ENCODE data around the gene TRIM41. TPM values are rescaled to one million over a fixed set of nuclear protein-coding genes. Genes with fewer than 3 reads are reported as not detected.
A peak's percentile ranks its signal among the peaks of the same experiment; 100 is the strongest.

Gene TRIM41
- total and polyA plus RNA-seq, 3 experiments from 2014 or later = 2.2 to 42.7 (median 35.2) TPM

DNA sequence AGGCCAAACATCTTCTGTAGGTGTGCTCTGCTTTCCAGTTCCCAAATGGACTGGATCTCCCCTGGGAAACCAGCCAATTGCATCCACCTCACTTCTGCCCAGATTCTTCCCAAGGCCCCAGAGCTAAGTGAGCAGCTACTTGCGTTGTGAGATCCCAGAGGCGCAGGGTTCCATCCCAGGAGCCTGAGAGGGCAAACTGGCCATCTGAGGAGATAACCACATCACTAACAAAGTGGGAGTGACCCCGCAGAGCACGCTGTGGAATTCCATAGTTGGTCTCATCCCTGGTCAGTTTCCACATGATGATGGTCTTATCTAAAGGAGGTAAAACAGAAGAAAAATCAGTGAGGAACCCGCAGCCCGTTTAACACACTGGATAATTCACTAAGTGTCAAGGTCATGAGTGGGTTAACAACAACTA is 19.0 kb downstream of the TRIM41 start:
- Mint-ChIP-seq H3K4me3 (peak overlapping the region; percentile 94 to 99 (median 97)), H3K27ac (peak overlapping the region; percentile 95 to 99 (median 98)), H3K36me3 (peaks cover 19 to 73% (median 25%) of the 10 kb centered on the region in 3 donors), H3K4me1 (peaks cover 62 to 70% (median 64%) of the 10 kb centered on the region in 3 donors), H3K27me3 (peaks cover 0 to 3% of the 10 kb centered on the region in 2 donors), H3K9me3 (no peaks in the 10 kb centered on the region)
- ChIA-PET CTCF (interaction anchor here (1.0 to 1.8 kb wide), 3 partner anchors 15 to 20 kb away, joined by 3 to 5 read pairs (median 4); partner anchors contain the start of gene TRIM52), POLR2A (interaction anchor here (4.3 to 8.9 kb wide), 3 partner anchors 19 to 53 kb away, joined by 30 to 94 read pairs (median 70); partner anchors contain the start of genes TRIM41 and TRIM52)
- H3K9me3 ChIP-seq (ENCODE audit: low read length) = no peaks in the 10 kb centered on the region
- peak overlapping the region; percentile 95 for H3K4me3 ChIP-seq (ENCODE audit: low read length)
- H3K27me3 ChIP-seq (ENCODE audit: insufficient read depth, low read length, poor library complexity, severe bottlenecking) = no peaks in the 10 kb centered on the region
- DNase-seq = no peak
- peak overlapping the region; percentile 96 for H3K27ac ChIP-seq (ENCODE audit: low read depth, low read length)
- peaks cover 53% of the 10 kb centered on the region for H3K4me1 ChIP-seq (ENCODE audit: insufficient read depth, low read length)
- H3K36me3 ChIP-seq (ENCODE audit: insufficient read depth, low read length) = peaks cover 45% of the 10 kb centered on the region

DNA sequence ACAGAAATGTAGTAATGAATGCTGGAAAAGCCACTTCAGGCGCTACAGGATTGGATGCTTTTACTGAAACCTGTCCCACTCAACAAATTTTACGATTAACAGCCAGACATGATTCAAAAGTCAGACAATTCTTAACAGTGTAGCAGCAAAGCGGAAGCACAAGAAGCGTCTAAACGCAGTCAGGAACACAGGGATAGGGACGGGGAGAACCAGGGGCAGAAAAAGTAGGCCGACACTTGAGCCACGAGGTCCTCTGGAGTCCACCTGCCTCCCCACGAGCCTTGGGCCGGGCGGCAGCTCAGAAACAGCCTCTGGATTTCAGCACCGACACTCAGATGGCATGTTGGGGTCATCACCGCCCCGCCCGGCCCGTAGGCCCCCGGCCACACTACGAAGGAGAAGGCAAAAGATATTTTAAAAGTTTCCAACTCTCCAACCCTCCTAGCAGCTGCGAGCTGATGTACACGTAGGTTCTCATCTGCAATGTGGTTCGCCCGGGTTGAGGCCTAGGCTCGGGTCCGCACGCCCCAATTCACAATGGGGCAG is 20.0 kb downstream of the TRIM41 start:
- peaks cover 14 to 64% (median 21%) of the 10 kb centered on the region in 3 donors for H3K36me3 Mint-ChIP-seq
- H3K4me3 Mint-ChIP-seq = peak overlapping the region; percentile 94 to 99 (median 97)
- CTCF ChIA-PET = interaction anchor here (1.1 kb wide), 2 partner anchors 9 to 55 kb away, joined by 3 read pairs; no protein-coding TSS in a partner anchor

DNA sequence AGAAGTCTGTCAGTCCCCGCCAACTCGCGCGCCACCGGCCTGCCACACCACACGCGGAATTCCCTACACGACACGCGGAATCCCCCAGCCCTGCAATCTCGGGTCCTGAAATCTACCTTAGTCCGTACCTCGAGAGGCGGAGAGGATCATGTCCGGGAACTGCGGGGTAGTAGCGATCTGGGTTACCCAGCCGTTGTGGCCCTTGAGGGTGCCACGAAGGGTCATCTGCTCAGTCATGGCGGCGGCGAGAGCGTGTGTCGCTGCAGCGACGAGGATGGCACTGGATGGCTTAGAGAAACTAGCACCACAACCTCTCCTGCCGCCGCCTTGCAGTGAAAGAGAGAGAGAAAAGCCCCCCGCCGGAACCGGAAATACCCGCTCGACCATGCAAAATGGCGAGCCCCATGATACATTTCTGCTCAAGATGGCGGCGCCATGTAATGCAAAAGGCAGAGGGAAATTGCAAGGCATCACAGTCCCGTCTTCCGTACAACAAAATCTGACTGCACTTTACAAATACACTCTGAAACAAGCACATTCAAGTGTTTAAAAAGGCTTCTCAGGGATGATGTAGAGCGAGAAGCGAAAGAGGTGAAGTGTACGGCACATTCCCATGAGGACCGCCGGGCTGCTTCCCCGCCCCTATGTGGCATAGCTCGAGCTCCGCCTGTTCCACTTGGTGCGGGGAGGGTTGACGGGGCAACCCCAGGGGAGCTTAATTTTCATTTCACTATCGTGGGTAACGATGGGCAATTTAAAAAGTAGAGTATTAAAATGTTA is 20.7 kb downstream of the TRIM41 start, which contains the start of gene RACK1:
RACK1 (minus strand) TSS at position 343 of the 780 bp plus-strand sequence; CDS start at position 237, 106 bp downstream.
- peaks cover 64% of the 10 kb centered on the region for H3K4me1 ChIP-seq (ENCODE audit: insufficient read depth, low read length)
- peak within 1 kb of the TSS; percentile 95 for H3K4me3 ChIP-seq (ENCODE audit: low read length)
- CTCF ChIA-PET = interaction anchor here (0.9 to 2.6 kb wide), 7 partner anchors 8 to 59 kb away, joined by 3 to 22 read pairs (median 5); partner anchors contain the start of genes TRIM41 and TRIM52
- H3K9me3 ChIP-seq (ENCODE audit: low read length) = no peaks in the 10 kb centered on the region
- Mint-ChIP-seq H3K4me1 (peaks cover 68 to 76% (median 70%) of the 10 kb centered on the region in 3 donors), H3K9me3 (no peaks in the 10 kb centered on the region), H3K27ac (peak within 1 kb of the TSS; percentile 96 to 99 (median 98)), H3K36me3 (peaks cover 11 to 58% (median 16%) of the 10 kb centered on the region in 3 donors), H3K4me3 (peak within 1 kb of the TSS; percentile 94 to 99 (median 97)), H3K27me3 (peaks cover 0 to 2% of the 10 kb centered on the region in 2 donors)
- H3K36me3 ChIP-seq (ENCODE audit: insufficient read depth, low read length) = peaks cover 28% of the 10 kb centered on the region
- DNase-seq = peak; percentile 83 to 93 (median 87)
- POLR2A ChIA-PET = interaction anchor here (0.6 to 8.9 kb wide), 8 partner anchors 17 to 433 kb away, joined by 3 to 94 read pairs (median 8); partner anchors contain the start of genes TRIM41 and TRIM52
- peak within 1 kb of the TSS; percentile 96 for H3K27ac ChIP-seq (ENCODE audit: low read depth, low read length)
- no peaks in the 10 kb centered on the region for H3K27me3 ChIP-seq (ENCODE audit: insufficient read depth, low read length, poor library complexity, severe bottlenecking)

More for the DNA sequence above, 20.0 kb downstream of the TRIM41 start:
- H3K4me1 Mint-ChIP-seq = peaks cover 67 to 75% (median 67%) of the 10 kb centered on the region in 3 donors
- H3K36me3 ChIP-seq (ENCODE audit: insufficient read depth, low read length) = peaks cover 35% of the 10 kb centered on the region
- POLR2A ChIA-PET = interaction anchor here (0.6 to 8.9 kb wide), 6 partner anchors 12 to 54 kb away, joined by 3 to 94 read pairs (median 22); partner anchors contain the start of genes TRIM41 and TRIM52
- H3K27me3 ChIP-seq (ENCODE audit: insufficient read depth, low read length, poor library complexity, severe bottlenecking) = no peaks in the 10 kb centered on the region
- no peaks in the 10 kb centered on the region for H3K9me3 ChIP-seq (ENCODE audit: low read length)
- H3K27ac ChIP-seq (ENCODE audit: low read depth, low read length) = peak overlapping the region; percentile 96
- peak overlapping the region; percentile 95 to 99 (median 98) for H3K27ac Mint-ChIP-seq
- H3K27me3 Mint-ChIP-seq = peaks cover 0 to 3% of the 10 kb centered on the region in 2 donors
- peak in 1 of 5 donors; percentile 30 for DNase-seq
- H3K4me1 ChIP-seq (ENCODE audit: insufficient read depth, low read length) = peaks cover 61% of the 10 kb centered on the region
- no peaks in the 10 kb centered on the region for H3K9me3 Mint-ChIP-seq
- peak overlapping the region; percentile 95 for H3K4me3 ChIP-seq (ENCODE audit: low read length)

DNA sequence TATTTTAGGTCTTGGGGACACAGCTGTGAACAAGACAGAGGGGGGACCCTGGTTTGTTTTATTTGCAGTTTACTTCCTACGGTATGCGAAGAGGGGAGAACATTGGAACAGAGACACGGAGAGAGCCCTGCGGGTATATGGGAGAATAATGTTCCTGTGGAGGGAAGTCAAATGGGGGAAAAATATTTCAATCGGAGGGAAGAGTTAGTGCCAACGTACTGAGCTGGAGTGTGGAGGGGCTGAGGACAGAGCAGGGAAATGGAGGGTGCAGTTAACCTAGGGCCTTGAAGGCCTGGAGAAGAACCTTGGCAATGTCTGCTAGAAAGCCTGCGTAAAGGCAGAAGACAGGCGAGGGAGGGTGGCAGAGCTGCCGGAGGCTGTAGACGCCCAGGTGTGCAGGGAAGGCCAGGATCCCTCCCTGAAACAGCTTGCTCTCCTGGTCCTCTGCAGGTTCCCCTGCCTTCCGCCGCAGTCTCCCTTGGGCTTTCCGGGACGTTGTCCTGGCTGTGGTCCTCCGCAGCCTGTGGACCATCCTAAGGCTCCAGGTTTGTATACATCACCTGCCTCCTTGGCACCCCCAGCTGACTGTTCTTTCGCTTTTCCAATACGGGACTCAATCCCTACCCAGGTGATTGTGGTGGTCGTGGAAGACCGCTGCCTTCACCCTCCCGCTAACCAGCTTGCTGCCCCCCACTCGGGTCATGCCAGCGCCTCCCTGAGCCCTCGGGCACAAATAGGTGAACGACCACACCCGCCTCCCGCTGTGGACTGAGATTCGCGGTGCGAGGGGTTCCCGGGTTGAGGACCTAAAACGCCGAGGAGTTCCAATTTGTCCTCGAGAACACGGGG is 22.6 kb downstream of the TRIM41 start:
- peaks cover 74 to 87% (median 81%) of the 10 kb centered on the region in 3 donors for H3K4me1 Mint-ChIP-seq

GRCh38 chr5:181246276-181247049 is 23.4 kb downstream of the TRIM41 start:
- H3K27me3 Mint-ChIP-seq = peaks cover 0 to 2% of the 10 kb centered on the region in 2 donors
- peak overlapping the region; percentile 85 to 98 (median 95) for H3K27ac Mint-ChIP-seq
- H3K27me3 ChIP-seq (ENCODE audit: insufficient read depth, low read length, poor library complexity, severe bottlenecking) = no peaks in the 10 kb centered on the region
- H3K4me1 ChIP-seq (ENCODE audit: insufficient read depth, low read length) = peaks cover 64% of the 10 kb centered on the region
- H3K27ac ChIP-seq (ENCODE audit: low read depth, low read length) = peak overlapping the region; percentile 96
- no peaks in the 10 kb centered on the region for H3K9me3 Mint-ChIP-seq
- POLR2A ChIA-PET = interaction anchor here (0.7 to 8.9 kb wide), 5 partner anchors 12 to 62 kb away, joined by 3 to 94 read pairs (median 5); partner anchors contain the start of genes TRIM41 and TRIM52
- H3K36me3 ChIP-seq (ENCODE audit: insufficient read depth, low read length) = peaks cover 12% of the 10 kb centered on the region
- peaks cover 1 to 40% (median 10%) of the 10 kb centered on the region in 3 donors for H3K36me3 Mint-ChIP-seq
- H3K4me3 Mint-ChIP-seq = peak overlapping the region; percentile 88 to 99 (median 95)
- DNase-seq = peak; percentile 62 to 80 (median 71)
- no peaks in the 10 kb centered on the region for H3K9me3 ChIP-seq (ENCODE audit: low read length)
- peak overlapping the region; percentile 96 for H3K4me3 ChIP-seq (ENCODE audit: low read length)
- CTCF ChIA-PET = interaction anchor here (0.9 to 2.6 kb wide), 3 partner anchors 15 to 22 kb away, joined by 3 to 22 read pairs (median 5); partner anchors contain the start of gene TRIM52
- peaks cover 72 to 90% (median 84%) of the 10 kb centered on the region in 3 donors for H3K4me1 Mint-ChIP-seq

More for the DNA sequence above, 22.6 kb downstream of the TRIM41 start:
- ChIA-PET CTCF (interaction anchor here (0.7 to 2.6 kb wide), 2 partner anchors 15 to 54 kb away, joined by 3 to 22 read pairs; partner anchors contain the start of gene TRIM52), POLR2A (interaction anchor here (0.6 to 8.9 kb wide), 5 partner anchors 16 to 61 kb away, joined by 3 to 94 read pairs (median 4); partner anchors contain the start of genes TRIM41 and TRIM52)
- peak overlapping the region; percentile 96 for H3K27ac ChIP-seq (ENCODE audit: low read depth, low read length)
- H3K4me1 ChIP-seq (ENCODE audit: insufficient read depth, low read length) = peaks cover 72% of the 10 kb centered on the region
- peaks cover 4 to 42% (median 11%) of the 10 kb centered on the region in 3 donors for H3K36me3 Mint-ChIP-seq
- DNase-seq = no peak
- peak overlapping the region; percentile 85 to 98 (median 95) for H3K27ac Mint-ChIP-seq
- H3K9me3 ChIP-seq (ENCODE audit: low read length) = no peaks in the 10 kb centered on the region
- H3K4me3 Mint-ChIP-seq = peak overlapping the region; percentile 88 to 99 (median 95)
- no peaks in the 10 kb centered on the region for H3K27me3 ChIP-seq (ENCODE audit: insufficient read depth, low read length, poor library complexity, severe bottlenecking)
- no peaks in the 10 kb centered on the region for H3K9me3 Mint-ChIP-seq
- peak overlapping the region; percentile 96 for H3K4me3 ChIP-seq (ENCODE audit: low read length)
- H3K27me3 Mint-ChIP-seq = peaks cover 0 to 2% of the 10 kb centered on the region in 2 donors
- peaks cover 18% of the 10 kb centered on the region for H3K36me3 ChIP-seq (ENCODE audit: insufficient read depth, low read length)

DNA sequence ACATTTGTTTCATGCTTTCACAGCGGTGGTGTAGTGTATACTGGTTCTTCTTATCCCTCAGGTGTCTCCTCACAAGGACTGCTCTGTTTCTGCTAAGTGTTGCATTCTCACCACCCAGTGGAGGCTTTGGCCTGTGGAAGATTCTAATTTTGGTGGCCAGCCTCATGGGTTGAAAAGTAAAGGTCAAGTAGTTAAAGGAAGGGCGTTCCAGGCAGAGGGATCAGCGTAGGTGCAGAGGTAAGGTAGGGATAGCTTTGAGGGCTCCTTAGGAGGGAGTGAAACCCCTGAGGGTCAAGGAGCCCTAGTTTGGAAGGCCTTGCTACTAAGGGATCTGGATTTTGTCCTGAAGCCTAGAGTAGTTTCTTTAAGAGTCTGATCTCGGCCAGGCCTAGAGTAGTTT is 25.2 kb downstream of the TRIM41 start:
- H3K9me3 Mint-ChIP-seq = no peaks in the 10 kb centered on the region
- H3K9me3 ChIP-seq (ENCODE audit: low read length) = no peaks in the 10 kb centered on the region
- H3K27me3 ChIP-seq (ENCODE audit: insufficient read depth, low read length, poor library complexity, severe bottlenecking) = no peaks in the 10 kb centered on the region
- peaks cover 61 to 84% (median 73%) of the 10 kb centered on the region in 3 donors for H3K4me1 Mint-ChIP-seq
- no peaks in the 10 kb centered on the region for H3K27me3 Mint-ChIP-seq
- peak overlapping the region; percentile 85 to 97 (median 93) for H3K27ac Mint-ChIP-seq
- ChIA-PET POLR2A (interaction anchor here (1.0 to 8.9 kb wide), 2 partner anchors 13 to 59 kb away, joined by 3 to 94 read pairs; partner anchors contain the start of gene TRIM52), CTCF (no interaction called here)
- H3K36me3 ChIP-seq (ENCODE audit: insufficient read depth, low read length) = no peaks in the 10 kb centered on the region
- peaks cover 47% of the 10 kb centered on the region for H3K4me1 ChIP-seq (ENCODE audit: insufficient read depth, low read length)
- peak overlapping the region; percentile 83 to 99 (median 94) for H3K4me3 Mint-ChIP-seq
- H3K4me3 ChIP-seq (ENCODE audit: low read length) = peak overlapping the region; percentile 29
- peak overlapping the region; percentile 70 for H3K27ac ChIP-seq (ENCODE audit: low read depth, low read length)
- peaks cover 0 to 31% (median 0%) of the 10 kb centered on the region in 3 donors for H3K36me3 Mint-ChIP-seq
- DNase-seq = no peak
